ENCODE measurements around the gene BRD4. TPM values are rescaled to one million over a fixed set of nuclear protein-coding genes. Genes with fewer than 3 reads are reported as not detected.
A peak's percentile ranks its signal among the peaks of the same experiment; 100 is the strongest.

The BRD4 gene
- total and polyA plus RNA-seq, 2 of the 13 experiments (the other 11 are each of a cell fraction or from before 2014, with no cell fraction given): 10.5 to 11.4 TPM

DNA sequence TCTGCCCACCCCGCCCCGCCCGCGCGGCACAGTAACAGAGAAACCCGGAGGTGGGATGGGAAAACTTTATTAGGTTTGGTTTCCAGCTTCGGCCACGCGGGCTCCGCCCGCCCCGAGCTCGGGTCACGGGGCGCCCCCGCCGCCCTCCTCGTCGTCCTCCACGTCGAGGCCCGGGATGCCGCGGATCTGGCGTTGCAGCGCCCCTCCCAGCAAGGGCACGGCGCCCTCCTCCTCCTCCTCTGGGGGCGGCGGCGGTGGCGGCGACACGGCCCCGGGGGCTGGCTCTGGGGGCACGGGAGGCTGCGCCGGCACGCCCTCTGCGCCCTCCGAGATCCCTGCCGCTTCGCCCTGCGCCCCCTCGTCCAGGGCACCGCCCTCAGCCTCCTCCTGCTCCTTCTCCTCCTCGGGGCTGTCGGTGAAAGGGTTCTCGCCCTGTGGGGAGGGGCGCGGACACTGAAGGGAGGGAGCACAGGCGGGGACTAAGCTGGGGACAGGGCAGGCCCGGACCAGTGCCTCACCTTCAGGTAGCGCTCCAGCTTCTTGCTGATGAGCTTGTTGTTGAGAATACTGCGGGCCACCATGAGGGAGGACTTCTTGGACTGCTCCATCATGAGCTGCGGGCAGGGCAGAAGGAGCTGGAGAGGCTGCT lies 47.8 kb upstream of the BRD4 start (continued):
- TF ChIP-seq ZNF263 (CRISPR knock-in tag; IDR thresholded peaks at IDR 0.05) (peak; percentile 80), SRSF1 (optimal IDR thresholded peaks at IDR 0.05; ENCODE audit: low read depth, low read length) (no peak), ERF (CRISPR knock-in tag; IDR thresholded peaks at IDR 0.05) (no peak), THYN1 (CRISPR knock-in tag; IDR thresholded peaks at IDR 0.05; ENCODE audit: borderline replicate concordance, low read depth) (no peak), ZNF792 (CRISPR knock-in tag; IDR thresholded peaks at IDR 0.05) (peak; percentile 31; the same call in 1 of the 2 replicates), TEAD2 (CRISPR knock-in tag; IDR thresholded peaks at IDR 0.05) (no peak), PLSCR1 (CRISPR knock-in tag; IDR thresholded peaks at IDR 0.05; ENCODE audit: borderline replicate concordance) (no peak), HDAC1 (CRISPR knock-in tag; IDR thresholded peaks at IDR 0.05) (no peak; the same call in 1 of the 2 replicates), ZNF430 (CRISPR knock-in tag; IDR thresholded peaks at IDR 0.05) (no peak; the same call in 1 of the 2 replicates), NPAS2 (CRISPR knock-in tag; IDR thresholded peaks at IDR 0.05; ENCODE audit: borderline replicate concordance) (no peak), CEBPB (IDR thresholded peaks at IDR 0.05; ENCODE audit: borderline replicate concordance, low read depth, low read length) (no peak), ZNF232 (CRISPR knock-in tag; IDR thresholded peaks at IDR 0.05; ENCODE audit: borderline replicate concordance) (no peak), RFXANK (CRISPR knock-in tag; IDR thresholded peaks at IDR 0.05) (no peak), MED8 (CRISPR knock-in tag; IDR thresholded peaks at IDR 0.05; ENCODE audit: insufficient replicate concordance) (no peak), GFI1 (CRISPR knock-in tag; IDR thresholded peaks at IDR 0.05; ENCODE audit: borderline replicate concordance) (peak; percentile 63; the same call in 1 of the 2 replicates), TARDBP (CRISPR knock-in tag; IDR thresholded peaks at IDR 0.05) (no peak), ZNF343 (CRISPR knock-in tag; IDR thresholded peaks at IDR 0.05) (no peak), ZNF17 (CRISPR knock-in tag; IDR thresholded peaks at IDR 0.05) (no peak), SP5 (CRISPR knock-in tag; IDR thresholded peaks at IDR 0.05; ENCODE audit: borderline replicate concordance, low read depth) (no peak; the same call in 1 of the 2 replicates), ISL2 (CRISPR knock-in tag; IDR thresholded peaks at IDR 0.05) (0 out of 2 replicates have a peak, but pooled peaks have one; percentile 11), POLR2G (IDR thresholded peaks at IDR 0.05; ENCODE audit: low read depth, low read length) (peak; percentile 70), MYC (CRISPR knock-in tag; IDR thresholded peaks at IDR 0.05; ENCODE audit: borderline replicate concordance) (no peak; the same call in none of the 2 replicates), ATF7 (IDR thresholded peaks at IDR 0.05) (no peak), ATF7 (CRISPR knock-in tag; IDR thresholded peaks at IDR 0.05) (0 out of 2 replicates have a peak, but pooled peaks have one; percentile 8), KLF13 (CRISPR knock-in tag; IDR thresholded peaks at IDR 0.05) (no peak), ZNF564 (CRISPR knock-in tag; IDR thresholded peaks at IDR 0.05) (no peak; the same call in 1 of the 2 replicates), ZNF329 (CRISPR knock-in tag; IDR thresholded peaks at IDR 0.05; ENCODE audit: low read depth) (0 out of 2 replicates have a peak, but pooled peaks have one; percentile 37)
- TF ChIP-seq, protein P1, sequence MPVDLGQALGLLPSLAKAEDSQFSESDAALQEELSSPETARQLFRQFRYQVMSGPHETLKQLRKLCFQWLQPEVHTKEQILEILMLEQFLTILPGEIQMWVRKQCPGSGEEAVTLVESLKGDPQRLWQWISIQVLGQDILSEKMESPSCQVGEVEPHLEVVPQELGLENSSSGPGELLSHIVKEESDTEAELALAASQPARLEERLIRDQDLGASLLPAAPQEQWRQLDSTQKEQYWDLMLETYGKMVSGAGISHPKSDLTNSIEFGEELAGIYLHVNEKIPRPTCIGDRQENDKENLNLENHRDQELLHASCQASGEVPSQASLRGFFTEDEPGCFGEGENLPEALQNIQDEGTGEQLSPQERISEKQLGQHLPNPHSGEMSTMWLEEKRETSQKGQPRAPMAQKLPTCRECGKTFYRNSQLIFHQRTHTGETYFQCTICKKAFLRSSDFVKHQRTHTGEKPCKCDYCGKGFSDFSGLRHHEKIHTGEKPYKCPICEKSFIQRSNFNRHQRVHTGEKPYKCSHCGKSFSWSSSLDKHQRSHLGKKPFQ (CRISPR knock-in tag; IDR thresholded peaks at IDR 0.05; ENCODE audit: insufficient replicate concordance): no peak
- TF ChIP-seq, protein P2, sequence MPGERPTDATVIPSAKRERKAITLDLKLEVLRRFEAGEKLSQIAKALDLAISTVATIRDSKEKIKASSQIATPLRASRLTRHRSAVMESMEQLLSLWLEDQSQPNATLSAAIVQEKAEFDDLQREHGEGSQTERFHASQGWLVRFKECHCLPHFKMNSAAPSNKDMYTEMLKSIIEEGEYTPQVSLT (CRISPR knock-in tag; IDR thresholded peaks at IDR 0.05; ENCODE audit: borderline replicate concordance, low read depth): no peak; the same call in 1 of the 2 replicates
- TF ChIP-seq, protein P3, sequence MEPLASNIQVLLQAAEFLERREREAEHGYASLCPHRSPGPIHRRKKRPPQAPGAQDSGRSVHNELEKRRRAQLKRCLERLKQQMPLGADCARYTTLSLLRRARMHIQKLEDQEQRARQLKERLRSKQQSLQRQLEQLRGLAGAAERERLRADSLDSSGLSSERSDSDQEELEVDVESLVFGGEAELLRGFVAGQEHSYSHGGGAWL (CRISPR knock-in tag; IDR thresholded peaks at IDR 0.05): no peak
